ENCODE results near the gene PKLR. TPM values are rescaled to one million over a fixed set of nuclear protein-coding genes. Genes with fewer than 3 reads are reported as not detected.

The PKLR gene
- total RNA-seq, 2 donors from 2014 or later = not detected

DNA sequence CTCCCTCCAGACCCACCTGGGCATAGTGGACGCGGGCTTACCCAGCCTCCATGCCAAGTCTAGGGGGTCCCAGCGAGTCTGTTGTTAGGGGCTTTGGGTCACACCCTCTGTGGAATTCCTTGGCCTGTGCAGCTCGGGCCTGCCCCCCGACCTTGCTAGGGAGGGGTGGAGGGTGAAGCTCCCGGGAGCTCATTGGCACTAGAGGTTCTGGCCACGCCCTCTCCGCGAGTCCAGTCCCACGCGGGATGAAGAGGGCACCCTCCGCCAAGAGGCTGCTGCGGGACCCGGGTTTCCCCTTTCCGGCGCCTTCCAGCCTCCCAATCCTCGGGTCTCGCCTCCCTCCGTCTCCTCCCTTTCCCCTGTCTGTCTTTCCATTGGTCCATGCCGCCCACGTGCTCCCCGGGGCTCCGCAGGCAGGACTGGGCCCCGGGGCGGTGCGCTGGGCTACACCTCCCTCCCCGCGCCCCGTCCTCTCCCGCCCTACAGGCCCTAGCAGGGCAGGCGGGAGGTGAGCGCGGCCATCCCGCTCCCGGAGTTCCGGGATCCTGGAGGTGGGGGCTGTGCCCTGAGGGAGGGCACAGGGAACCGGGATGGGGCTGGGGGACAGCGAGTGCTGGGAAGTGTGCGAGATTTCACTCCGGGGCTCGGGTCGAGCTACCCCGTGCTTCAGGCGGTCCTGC, 22.9 kb upstream of the PKLR start:
- H3K4me3 ChIP-seq = peak overlapping the region; percentile 80
- no peak for TF ChIP-seq CTCF (IDR thresholded peaks at IDR 0.05)
- H3K4me1 ChIP-seq (ENCODE audit: control insufficient read depth in 1 of 2, low read depth in 2 of 2) = peaks cover 10 to 31% of the 10 kb centered on the region in 2 donors
- H3K36me3 ChIP-seq = peaks cover 8% of the 10 kb centered on the region
- no peaks in the 10 kb centered on the region for H3K9me3 ChIP-seq
- ATAC-seq (ENCODE audit: insufficient number of reproducible peaks, low FRiP score, low read depth) = peak; percentile 82
- peak overlapping the region; percentile 86 to 91 for H3K27ac ChIP-seq
- no peaks in the 10 kb centered on the region for H3K27me3 ChIP-seq (replicated peaks; ENCODE audit: insufficient read depth)
- peak; percentile 88 for DNase-seq (ENCODE audit: low spot score)

DNA sequence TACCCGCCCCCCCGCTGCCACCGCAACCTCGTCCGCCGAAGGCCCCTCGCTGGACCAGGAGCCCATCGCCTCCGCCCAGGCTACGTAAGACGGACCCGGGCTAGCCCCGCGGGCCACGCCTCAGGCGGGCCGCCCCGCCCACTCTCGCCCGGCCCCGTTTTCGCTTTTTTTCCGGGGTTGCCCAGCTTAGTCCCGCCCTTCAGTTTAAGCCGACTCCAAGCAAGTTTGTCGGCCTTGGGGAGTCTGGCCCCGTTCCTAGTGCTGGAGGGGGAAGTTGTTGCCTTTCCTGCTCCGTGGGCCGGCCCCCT, 22.4 kb upstream of the PKLR start:
- no peak for DNase-seq (ENCODE audit: low spot score)

DNA sequence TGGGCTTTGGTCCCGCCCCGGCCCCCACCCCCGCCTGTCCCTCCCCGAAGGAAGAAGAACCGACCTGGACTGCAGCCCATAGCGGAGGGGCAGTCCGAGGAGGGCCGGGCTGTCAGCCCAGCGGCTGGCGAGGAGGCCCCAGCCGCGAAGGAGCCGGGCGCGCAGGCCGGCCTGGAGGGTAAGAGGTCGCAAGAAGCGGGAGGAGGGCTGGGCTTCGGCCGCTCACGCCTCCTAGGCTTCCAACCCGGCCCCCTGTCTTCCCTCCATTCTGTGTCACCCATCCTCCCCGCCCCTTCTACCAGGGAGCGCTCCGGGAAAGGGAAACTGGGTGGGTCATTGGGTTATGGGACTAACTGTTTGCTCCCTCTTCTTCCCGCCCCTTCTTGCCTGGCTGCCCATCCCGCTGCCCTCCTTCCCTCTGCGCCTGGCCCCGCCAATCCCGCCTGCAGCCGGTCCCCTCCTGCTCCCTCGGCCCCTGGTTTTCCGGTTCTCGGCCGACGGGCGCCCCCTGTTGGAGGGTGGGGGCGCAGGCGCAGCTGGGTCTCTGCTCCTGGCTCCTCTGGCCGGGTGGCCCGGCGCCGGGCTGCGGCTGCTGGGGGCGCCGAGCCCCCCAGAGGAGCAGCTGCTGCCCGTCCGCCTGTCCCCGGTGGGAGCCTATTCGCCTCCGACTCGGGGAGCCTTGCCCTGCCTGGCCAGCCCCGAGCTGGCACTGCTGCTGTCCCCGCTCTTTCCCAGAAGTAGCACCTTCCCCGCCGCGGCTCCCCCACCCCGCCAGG, 21.9 kb upstream of the PKLR start:
- Histone ChIP-seq H3K9me3 (no peaks in the 10 kb centered on the region), H3K4me3 (peak overlapping the region; percentile 80), H3K27me3 (replicated peaks; ENCODE audit: insufficient read depth) (no peaks in the 10 kb centered on the region), H3K4me1 (ENCODE audit: control insufficient read depth in 1 of 2, low read depth in 2 of 2) (peaks cover 10 to 31% of the 10 kb centered on the region in 2 donors), H3K36me3 (peaks cover 2% of the 10 kb centered on the region), H3K27ac (peak overlapping the region; percentile 86 to 91)
- TF ChIP-seq CTCF (IDR thresholded peaks at IDR 0.05) = peak; percentile 98
- DNase-seq (ENCODE audit: low spot score) (peak; percentile 74), ATAC-seq (ENCODE audit: insufficient number of reproducible peaks, low FRiP score, low read depth) (peak; percentile 47)

More for the DNA sequence above, 22.4 kb upstream of the PKLR start:
- Histone ChIP-seq H3K4me1 (ENCODE audit: control insufficient read depth in 1 of 2, low read depth in 2 of 2) (peaks cover 10 to 31% of the 10 kb centered on the region in 2 donors), H3K27ac (peak overlapping the region; percentile 86 to 91), H3K27me3 (replicated peaks; ENCODE audit: insufficient read depth) (no peaks in the 10 kb centered on the region), H3K36me3 (peaks cover 6% of the 10 kb centered on the region), H3K9me3 (no peaks in the 10 kb centered on the region), H3K4me3 (peak overlapping the region; percentile 80)
- no peak for TF ChIP-seq CTCF (IDR thresholded peaks at IDR 0.05)
- ATAC-seq (ENCODE audit: insufficient number of reproducible peaks, low FRiP score, low read depth) = peak; percentile 41

DNA sequence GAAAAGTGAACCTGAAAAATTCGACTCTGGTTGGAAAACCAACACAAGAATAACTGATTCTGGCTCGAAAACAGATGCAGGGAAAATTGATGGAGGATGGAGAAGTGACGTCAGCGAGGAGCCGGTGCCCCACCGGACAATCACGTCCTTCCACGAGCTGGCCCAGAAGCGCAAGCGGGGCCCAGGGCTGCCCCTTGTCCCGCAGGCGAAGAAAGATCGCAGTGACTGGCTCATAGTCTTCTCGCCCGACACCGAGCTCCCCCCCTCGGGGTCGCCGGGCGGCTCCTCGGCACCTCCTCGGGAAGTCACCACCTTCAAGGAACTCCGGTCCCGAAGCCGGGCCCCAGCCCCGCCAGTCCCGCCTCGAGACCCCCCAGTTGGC, 21.3 kb upstream of the PKLR start:
- Histone ChIP-seq H3K4me1 (ENCODE audit: control insufficient read depth in 1 of 2, low read depth in 2 of 2) (peaks cover 10 to 31% of the 10 kb centered on the region in 2 donors), H3K4me3 (peak overlapping the region; percentile 80), H3K27me3 (replicated peaks; ENCODE audit: insufficient read depth) (no peaks in the 10 kb centered on the region), H3K36me3 (no peaks in the 10 kb centered on the region), H3K27ac (peak overlapping the region; percentile 86 to 91), H3K9me3 (no peaks in the 10 kb centered on the region)
- ATAC-seq (ENCODE audit: insufficient number of reproducible peaks, low FRiP score, low read depth) (no peak), DNase-seq (ENCODE audit: low spot score) (no peak)
- no peak for TF ChIP-seq CTCF (IDR thresholded peaks at IDR 0.05)

- Histone ChIP-seq H3K4me1 (ENCODE audit: control insufficient read depth in 1 of 2, low read depth in 2 of 2) (peaks cover 10 to 31% of the 10 kb centered on the region in 2 donors), H3K36me3 (no peaks in the 10 kb centered on the region), H3K27ac (peak overlapping the region; percentile 86 to 91), H3K27me3 (replicated peaks; ENCODE audit: insufficient read depth) (no peaks in the 10 kb centered on the region), H3K9me3 (no peaks in the 10 kb centered on the region), H3K4me3 (peak overlapping the region; percentile 80)
- DNase-seq (ENCODE audit: low spot score) = no peak
- ATAC-seq (ENCODE audit: insufficient number of reproducible peaks, low FRiP score, low read depth) = no peak
- no peak for TF ChIP-seq CTCF (IDR thresholded peaks at IDR 0.05)
These were observed 20.6 kb upstream of the PKLR start for GRCh38 chr1:155321639-155322503.
